COLO668 (cell line): ENCODE data around the gene TMEM106C.

Source experiments
- DNase-seq: peaks from one replicate; lab custom pipeline; 2025; ENCODE audit not compliant: unreplicated experiment; lab: John Stamatoyannopoulos, UW

TMEM106C gene, protein sequence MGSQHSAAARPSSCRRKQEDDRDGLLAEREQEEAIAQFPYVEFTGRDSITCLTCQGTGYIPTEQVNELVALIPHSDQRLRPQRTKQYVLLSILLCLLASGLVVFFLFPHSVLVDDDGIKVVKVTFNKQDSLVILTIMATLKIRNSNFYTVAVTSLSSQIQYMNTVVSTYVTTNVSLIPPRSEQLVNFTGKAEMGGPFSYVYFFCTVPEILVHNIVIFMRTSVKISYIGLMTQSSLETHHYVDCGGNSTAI

DNA sequence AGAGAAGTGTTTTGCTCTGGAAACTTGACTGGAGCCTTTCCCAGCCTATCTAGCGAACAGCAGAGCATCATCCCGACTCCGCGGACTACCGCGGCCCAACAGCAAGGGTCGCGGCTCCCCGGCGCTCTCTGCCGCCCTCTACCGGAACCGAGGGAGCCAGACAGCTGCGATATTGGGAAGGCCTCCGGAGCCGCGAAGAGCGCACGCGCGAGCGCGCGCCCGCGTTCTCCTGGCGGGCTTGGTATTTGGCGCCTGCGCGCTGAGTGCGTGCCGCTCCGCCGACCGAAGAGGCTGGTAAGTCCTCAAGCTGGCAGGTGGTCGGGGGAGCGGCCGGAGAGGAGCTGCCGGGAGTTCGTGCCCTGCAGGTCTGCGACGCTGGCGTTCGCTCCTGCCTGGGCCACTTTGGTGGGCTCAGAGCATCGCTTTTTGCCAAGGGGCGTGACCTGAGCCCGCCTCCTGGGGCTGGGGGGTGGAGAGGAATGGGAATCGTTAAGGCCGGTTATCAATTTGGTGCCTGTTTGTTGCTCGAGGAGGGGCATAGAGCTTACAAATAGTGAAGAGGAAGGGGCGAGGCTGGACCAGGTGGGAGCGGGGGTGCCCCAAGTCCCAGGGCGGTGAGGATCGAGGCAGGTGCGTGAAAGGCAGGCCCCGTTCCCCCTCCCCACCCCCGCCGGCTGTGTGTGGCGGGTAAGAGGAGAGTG lies at the start of gene TMEM106C:
Gene TMEM106C, plus strand, starts transcription at position 257 of the 701 bp plus-strand sequence. CDS start 641 bp downstream, outside the sequence.
- DNase-seq: peak; percentile 88

DNA sequence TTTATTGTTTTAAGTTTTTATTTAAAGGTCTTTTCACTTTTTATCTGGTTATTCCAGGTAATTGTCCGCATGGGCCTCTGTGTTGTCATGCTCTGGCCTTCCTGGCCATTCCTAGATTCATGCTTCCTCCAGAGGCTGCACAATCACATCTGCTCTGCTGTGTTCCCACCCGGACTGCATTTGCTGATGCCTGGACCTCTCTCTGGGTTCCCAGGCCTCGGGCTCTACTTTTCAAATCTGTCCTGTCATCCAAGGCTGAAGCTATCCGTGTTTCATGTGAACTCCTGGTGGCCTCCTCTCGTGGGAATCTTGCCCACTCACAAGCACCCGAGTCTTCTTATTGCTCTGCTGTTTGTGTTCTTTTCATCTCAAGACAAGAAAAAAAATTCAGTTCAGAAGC lies 42.5 kb upstream of the TMEM106C start:
- no peak for DNase-seq

DNA sequence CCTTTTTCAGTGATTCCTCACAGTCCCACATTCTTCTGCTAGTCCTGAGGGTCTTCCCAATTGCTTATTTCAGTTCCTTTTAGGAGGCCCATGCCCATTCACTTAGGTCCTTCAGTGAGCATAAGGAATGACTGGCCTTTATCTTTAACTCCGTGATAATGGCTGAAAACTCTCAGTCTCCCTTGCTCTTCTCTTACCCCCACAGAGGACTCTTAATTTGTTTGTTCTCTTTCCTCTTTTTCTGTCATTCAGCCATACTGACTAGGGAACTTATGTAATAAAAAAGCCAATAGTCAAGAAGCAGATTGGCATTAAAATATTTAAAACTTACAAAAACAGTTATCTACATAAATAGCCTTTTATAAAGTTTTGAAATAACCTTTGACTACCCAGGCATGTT lies 41.5 kb upstream of the TMEM106C start:
- no peak for DNase-seq

DNA sequence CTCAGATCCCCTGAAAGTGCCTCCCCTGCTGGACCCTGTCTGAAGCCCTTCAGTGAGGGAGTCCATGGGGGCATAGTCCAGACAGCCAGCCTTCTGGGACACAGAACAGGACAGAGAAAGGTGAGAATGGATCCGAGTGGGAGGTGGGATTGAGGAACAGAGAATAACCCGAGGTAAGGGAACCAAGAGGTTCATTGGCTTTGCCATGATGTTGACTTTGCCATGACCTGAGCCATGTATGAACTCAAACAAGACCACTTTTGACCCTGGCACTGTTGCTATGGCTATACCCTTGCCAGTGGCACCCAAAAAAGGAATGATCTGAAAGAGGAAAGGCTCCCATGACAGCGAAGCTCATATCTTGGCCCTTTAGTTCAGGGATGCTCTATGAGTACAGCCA lies 36.0 kb upstream of the TMEM106C start:
- no peak for DNase-seq

DNA sequence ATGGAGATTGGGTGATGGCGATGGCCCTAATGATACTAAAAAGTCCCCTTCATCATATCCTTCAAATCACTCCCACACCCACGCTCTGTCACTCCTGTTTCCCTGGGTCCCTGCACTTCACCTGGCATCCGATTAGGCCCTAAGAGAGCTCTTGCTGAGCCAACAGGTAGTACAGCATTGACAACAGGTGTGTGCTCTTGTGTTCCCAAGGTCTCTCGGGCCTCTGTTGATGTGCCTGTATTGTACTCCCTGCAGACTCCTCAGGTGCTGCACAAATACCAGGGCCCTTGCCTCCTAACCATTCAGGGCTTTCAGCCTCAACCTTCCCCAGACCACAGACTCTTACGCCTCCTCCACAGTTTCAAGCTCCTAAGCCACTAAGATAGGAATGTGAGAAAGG lies 32.8 kb upstream of the TMEM106C start:
- no peak for DNase-seq

DNA sequence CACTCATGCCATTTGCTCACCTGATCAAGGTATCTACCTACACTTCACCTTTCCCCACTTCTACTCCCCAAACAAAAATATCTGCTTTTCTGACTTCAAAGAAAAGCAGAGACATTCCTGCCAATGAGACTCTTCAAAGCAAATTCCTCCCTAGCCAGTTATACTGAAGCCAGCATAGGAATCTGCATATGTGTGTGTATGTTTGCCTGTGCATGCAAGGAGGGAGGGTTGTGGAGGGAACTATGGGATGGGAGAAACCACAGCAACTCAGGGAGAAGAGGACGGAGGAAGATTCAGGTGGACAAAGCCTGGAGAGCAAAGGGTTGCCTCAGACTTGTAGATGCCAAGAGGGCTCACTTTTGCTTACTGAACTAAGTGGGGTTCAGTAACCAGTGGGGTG lies 32.2 kb upstream of the TMEM106C start:
- DNase-seq: no peak

DNA sequence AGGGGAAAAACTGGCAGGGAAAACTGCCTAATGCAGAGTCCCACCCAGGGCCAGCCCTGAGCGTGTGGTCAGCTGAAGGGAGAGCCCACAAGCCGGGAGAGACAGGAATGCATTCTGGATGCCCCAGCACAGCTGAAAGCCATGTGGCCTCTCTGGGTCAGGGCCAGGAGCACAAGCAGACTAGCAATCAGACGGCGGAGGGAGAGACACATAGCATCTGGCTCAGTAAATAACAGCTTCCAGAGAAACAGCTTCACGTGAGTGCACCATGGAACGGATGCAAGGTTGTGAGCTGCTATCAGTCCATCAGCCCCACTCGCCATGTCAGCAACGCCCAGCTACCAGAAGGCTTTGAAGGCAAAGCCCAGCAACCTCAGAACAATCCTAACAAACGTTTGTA lies 28.2 kb upstream of the TMEM106C start:
- no peak for DNase-seq

DNA sequence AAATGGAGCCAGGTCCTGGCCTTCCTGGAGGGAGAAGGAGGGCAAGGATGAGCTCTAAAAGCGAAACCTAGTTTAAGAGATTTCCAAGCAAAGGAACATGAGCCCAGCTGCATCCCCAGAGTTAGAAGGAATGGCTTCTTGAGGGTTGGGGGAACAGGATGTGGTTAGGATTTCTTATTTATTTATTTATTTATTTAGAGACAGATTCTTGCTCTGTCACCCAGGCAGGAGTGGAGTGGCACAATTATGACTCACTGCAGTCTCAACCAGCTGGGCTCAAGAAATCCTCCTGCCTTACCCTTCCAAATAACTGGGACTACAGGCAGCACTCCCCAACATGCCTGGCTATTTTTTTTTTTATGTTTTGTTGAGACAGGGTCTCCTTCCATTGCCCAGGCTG lies 25.3 kb upstream of the TMEM106C start:
- no peak for DNase-seq

DNA sequence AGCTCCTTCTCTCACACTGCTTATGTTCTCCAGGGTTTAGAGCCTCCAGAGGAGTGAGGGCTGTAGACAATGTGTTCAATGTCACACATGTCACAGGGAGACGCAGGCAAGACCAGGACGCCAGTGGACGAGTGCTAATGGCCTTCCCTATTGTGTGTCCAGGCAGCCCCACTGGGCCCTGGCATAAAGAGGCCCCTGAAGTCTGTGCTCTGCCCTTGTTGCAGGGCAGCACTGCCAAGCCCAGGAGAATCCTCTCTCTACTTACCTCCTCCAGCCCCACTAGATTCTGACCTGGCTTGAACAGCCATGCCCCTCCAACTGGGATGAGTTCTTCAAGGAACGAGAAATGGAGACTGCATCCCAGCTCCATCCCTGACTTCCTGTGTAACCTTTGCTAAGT lies 24.8 kb upstream of the TMEM106C start:
- no peak for DNase-seq

DNA sequence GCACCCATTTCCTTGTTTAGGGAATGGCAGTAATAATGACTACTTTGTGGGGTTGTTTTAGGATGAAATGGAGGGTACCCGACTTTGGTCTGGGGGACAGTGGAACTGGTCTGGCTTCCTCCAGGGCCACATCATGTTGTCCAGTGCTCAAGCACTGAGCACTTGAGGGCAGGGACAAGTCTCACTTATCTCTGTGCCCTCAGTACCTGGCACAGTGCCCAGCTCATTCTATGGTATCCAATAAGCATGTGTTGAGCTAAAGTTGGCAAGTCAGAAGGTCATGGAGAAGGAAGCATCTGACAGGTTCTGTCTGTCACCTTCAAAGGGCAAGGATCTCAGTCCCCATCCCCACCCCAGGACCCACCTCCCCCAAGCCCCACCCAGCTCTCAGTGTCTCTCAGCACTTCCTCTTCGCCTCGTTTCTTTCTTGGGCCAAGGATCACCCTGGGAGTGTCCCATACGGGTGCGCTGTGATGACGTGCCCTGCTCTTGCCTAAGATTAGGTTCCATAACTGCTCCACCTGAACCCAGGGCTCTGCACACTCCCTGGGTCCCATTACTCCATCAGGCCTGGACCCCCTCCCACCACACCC lies 24.3 kb upstream of the TMEM106C start:
- DNase-seq: peak; percentile 1

DNA sequence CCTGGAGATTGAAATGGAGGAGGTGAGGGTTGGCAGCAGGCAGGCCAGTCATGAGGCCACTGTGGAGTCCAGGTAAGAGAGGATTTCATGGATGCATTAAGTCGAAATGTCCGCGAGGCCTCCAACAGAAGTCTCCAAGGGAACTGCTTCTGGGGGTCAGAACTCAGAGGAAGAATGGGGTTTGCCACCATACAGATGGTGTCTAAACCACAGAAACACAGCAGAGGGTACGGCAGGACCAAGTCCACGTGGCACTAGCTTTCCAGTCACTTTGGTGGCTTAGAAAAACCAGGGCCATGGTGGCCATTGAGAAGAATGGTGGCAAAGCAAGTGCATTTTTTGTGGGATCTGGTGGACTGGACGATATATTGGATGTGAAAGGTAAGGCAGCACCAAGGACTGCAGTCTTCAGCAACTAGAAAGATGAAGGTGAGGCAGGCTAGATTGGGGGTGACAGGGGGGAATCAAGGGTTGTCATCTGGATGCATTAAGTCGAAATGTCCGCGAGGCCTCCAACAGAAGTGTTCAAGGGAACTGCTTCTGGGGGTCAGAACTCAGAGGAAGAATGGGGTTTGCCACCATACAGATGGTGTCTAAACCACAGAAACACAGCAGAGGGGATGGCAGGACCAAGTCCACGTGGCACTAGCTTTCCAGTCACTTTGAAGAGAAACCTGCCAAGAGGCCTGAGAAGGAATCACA lies 22.5 kb upstream of the TMEM106C start:
- no peak for DNase-seq

DNA sequence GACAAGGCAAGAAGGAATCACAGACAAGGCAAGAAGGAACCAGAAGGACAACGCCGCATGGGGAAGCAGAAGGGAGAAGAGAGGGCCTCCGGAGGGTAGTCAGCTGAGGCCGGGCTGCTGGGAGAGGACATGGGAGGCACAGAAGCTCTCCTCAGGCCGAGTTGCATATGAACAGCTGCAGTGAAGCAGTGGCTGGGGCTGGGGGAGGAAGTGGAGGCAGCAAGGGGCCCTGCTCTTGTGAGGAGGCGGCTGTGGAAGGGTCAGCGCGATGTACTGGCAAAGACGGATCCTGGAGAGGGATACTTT lies 22.0 kb upstream of the TMEM106C start:
- no peak for DNase-seq

DNA sequence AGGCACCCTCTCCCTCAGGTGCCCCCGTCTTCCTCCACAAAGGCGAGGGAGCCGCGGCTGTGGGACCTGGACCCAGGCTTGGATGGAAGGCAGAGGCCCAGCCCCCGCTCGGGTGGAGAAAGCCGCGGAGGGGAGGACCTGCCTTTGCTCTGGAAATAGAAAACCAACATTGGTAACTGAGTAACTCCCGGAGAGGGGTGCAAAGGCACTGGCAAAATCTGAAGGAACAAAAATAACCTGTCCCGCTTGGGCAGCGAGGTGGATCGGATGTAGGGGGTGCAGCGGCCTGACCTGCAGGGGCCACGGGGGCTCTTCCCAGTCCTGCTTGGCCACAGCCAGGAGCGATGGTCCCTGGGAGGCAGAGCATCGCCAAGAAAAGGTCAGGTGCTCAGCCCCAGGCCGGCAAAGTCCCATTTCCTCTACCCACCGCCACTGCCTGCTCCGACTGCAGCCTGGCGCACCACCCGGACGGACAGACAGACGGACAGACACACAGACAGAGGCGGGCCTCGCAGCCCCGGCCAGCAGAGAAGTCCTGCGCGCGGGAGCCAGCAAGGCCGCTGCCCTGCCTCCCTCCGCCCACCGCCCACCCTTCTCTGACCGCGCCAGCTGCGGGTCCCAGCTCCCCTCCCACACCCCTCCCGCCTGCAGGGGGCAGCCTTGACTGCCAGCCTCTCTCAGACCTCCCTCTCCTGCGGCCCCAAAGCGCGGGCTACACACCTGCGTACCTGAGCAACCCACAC lies 21.4 kb upstream of the TMEM106C start:
- peak; percentile 26 for DNase-seq

DNA sequence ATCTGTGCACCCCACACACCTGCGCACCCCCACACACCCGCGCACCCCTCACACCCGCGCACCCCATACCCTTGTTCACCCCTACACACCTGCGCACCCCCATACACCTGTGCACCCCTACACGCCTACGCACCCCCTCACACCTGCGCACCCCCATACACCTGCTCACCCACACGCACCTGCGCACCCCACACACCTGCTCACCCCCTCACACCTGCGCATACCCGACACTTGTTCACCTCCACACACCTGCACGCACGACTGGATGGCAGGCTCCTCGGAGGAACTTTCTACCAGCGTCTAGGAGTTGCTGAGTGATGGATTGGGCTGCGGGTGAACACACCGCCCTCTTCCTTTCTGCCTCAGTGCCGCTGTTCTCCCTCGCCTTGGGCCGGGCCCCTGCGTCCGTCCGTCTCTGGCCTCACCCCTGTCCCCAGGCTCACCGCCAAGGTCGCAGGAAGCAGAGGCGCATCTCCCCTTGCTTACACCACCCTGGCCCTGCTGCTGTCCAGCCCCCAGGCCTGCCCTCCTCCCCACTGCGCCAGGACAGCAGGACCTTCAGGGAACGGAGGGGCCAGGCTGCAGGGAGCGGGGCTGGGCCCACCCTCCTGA lies 20.7 kb upstream of the TMEM106C start:
- DNase-seq: no peak

DNA sequence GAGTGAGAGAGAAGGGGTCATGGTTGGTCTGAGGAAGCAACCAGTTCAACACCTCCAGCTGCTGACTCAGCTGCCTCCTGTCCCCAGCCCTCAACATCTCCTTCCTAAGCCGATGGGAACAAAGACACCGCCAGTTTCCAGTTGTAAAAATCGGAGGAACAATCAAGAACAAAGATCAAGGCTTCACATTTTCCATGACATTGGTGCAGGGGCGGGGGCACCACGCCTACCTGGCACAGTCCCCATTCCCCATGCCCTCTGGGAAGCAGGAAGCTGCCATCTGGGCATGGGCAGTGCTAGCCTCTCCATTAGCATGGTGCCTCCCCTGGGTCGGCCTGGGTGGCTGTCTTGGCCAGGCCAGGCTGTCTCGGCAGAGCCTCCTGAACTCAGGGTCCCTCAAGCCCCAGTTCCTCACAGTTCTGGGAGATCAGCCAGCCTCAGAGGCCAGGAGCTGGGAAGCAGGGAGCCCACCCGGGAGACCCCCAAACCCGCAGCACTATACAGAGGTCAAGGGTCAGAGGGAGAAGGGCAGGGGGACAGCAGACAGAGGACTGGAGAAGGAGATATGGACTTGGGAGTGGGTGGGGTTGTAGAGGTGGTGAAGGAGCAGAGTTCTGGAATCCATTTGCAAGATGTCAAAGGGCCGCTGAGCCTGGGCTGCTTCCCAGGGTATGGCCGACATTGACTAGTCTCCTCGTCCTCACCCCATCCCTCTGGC lies 19.6 kb upstream of the TMEM106C start:
- DNase-seq: no peak

DNA sequence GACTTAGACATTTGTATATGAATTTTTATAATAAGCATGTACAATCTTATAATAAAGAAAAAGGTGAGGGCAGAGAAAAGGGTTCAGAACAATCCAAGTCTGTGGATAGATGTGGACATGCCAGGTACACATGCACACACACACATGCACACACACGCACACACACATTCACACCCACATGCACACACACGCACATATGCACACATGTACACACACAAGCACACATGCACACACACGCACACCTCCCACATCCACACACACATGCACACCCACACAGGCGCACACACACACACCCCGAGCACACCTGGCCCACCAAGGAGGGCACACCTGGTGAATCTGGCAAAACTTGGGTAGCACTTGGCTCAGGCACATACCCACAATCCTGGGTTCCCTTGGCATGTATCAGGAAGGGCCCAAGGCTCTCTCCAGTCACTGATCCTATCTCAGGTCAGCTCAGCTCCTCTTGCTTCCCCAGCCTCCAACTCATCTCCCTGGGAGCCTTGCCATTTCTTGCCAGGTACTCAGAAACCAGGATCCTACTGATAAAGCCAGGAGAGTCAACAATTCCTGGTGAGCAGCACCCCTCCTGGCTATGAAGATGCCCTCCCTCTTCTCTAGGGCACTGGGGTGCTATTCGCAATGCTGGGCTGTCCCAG lies 18.6 kb upstream of the TMEM106C start:
- DNase-seq: no peak

DNA sequence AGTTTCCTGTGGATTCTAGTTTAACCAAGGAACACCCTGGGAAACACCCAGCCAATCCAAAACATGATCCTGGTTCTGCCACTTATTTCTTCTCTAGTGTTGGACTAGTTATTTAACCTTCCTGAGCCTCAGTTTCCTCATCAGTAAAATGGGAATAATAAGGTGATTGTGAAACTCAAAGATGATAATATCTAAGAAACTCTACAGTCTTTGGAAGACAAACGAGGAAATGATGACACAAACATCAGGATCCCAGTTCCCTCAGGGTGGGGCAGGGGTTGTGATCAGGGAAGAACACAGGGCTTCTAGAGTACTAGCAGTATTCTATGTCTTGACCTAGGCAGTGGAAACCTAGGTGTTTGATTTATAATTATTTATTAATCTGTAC lies 18.1 kb upstream of the TMEM106C start:
- no peak for DNase-seq

DNA sequence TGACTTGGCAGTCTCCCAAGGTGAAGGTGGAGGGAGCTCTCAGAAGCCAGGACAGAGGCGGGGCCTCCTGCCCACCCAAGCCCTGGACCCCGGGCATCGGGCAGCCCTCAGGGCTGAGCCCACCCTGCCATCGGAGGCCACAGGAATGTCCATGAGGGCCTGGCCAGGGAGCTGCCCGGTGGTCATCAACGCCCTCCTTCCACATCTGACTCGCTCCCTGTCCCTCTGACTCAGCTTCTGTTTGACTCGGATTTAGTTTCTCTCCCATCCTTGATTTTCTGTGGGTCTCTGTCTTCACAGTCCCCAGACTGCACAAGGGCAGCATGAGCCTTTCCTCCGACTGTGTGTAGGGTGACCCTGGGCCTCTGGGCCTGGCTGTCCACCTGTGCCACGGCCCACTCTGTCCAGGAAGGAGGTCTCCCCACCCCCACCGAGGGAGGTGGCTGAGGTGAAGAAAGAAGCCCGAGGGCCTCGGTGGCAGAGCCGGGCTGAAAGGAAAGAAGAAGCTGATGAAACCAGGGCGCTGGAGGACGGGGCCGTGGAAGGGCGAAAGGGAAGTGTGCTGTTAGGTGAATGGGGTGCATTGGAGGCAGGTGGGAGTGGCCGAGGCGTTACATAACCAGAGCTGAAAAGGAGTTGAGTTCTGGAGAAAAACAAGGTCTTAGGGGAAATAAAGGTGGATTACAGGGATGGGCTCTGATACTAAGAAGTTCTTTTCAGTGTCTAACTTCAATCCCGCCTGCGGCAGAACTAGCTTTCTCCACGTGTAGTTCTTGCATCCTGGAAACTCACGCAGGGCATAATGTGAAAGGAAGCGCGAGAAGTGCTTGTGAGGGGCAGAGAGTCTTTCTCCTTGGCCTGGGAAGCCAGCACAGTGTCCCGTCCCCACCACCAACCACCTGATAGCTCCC lies 16.7 kb upstream of the TMEM106C start:
- no peak for DNase-seq

DNA sequence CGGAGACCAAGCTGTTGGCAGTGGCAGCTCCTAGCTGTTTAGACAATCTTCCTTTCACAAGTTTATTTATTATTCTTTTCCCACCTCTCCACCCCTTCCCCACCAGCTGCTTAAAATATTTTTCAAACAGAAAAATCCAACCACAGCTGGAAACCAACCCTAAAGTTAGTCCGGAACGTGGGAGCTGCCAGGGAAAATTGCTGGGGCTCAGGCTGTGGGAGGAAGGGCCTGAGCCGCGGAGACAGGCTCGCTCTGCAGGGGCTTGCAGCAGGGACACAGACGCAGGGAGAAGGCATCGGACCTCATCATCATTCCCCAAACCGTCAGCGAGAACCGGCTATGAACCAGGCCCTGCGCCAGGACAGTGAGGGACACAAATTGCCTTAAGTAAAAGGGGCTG lies 16.1 kb upstream of the TMEM106C start:
- no peak for DNase-seq
